ENCODE results near the gene MAPK7.

MAPK7 gene

DNA sequence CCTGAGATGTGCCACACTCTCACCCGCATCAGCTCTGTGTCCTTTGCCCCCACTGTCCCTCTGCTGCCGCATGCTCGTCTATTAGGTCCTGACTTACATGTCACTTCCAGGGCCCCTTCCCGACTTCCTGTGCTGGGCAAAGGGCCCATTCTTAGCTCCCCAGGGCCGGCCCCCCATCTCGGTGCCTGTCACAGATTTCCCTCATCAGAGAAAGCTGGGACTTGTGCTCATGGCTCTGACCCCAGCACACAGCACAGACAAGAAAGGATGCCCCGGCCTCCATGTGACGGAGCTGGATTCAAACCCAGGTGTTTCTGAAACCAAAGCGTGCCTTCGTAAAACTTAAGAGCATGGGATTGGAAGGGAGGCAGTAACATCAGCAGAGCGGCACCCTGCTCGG, 5.9 kb upstream of the MAPK7 start:
- Histone ChIP-seq H3K27ac (ENCODE audit: insufficient read depth in 1 of 2, low read depth in 1 of 2, low read length in 2 of 2, poor library complexity in 1 of 2, severe bottlenecking in 2 of 2) (no peak overlapping the region), H3K36me3 (ENCODE audit: control insufficient read depth in 4 of 4, insufficient read depth in 4 of 4, low read length in 3 of 4) (no peaks in the 10 kb centered on the region), H3K9me3 (ENCODE audit: control extremely low read depth in 1 of 5, control insufficient read depth in 4 of 5, insufficient read depth in 2 of 5, low read depth in 1 of 5, low read length in 4 of 5) (no peaks in the 10 kb centered on the region), H3K4me1 (ENCODE audit: control extremely low read depth in 1 of 4, control insufficient read depth in 4 of 4, insufficient read depth in 4 of 4, low read length in 3 of 4) (peaks cover 9 to 45% (median 39%) of the 10 kb centered on the region in 4 experiments), H3K27me3 (replicated peaks in 2 of 5; ENCODE audit: control insufficient read depth in 4 of 5, insufficient read depth in 5 of 5, low read length in 4 of 5) (peaks cover 0 to 37% (median 15%) of the 10 kb centered on the region in 5 experiments), H3K4me3 (ENCODE audit: control insufficient read depth in 1 of 7, extremely low read depth in 1 of 7, insufficient read depth in 4 of 7, low read depth in 2 of 7, low read length in 6 of 7) (no peak overlapping the region)
- DNase-seq = no peak
- 65% methylated on average over 11 of the region's 12 CpGs for WGBS (ENCODE audit: insufficient coverage)
- CTCF ChIA-PET = interaction anchor here (1.0 to 3.0 kb wide), 5 partner anchors 9 to 384 kb away, joined by 3 to 16 read pairs (median 4); partner anchors contain the start of gene B9D1
- POLR2A ChIA-PET = no interaction called here

DNA sequence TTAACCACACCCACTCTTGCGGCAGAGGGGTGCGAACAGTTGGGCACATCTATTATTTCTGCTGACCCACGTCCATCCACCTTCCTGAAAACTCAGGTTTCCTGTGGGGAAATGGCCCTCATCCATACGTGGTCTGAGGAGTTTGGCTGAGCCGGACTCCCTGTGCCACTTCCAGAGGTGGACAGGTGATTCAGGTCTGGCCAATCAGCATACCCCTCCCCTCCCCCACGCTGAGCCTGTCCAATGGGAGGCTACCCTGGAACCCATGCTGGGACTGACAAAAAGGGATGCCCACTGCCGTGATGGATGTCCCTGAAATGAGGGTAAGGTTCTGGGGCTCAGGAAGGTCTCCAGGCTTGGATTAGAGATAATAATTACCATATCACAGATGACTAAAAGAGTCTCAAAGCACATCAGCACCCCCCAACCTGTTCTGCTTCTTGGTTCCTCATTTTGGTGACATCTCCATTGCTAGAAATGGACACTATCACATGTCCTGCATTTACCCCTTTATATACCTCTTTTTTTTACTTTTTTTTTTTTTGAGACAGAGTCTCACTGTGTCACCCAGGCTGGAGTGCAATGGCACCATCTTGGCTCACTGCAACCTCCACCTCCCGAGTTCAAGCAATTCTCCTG, 5.3 kb upstream of the MAPK7 start:
- no peaks in the 10 kb centered on the region for H3K9me3 ChIP-seq (ENCODE audit: control extremely low read depth in 1 of 5, control insufficient read depth in 4 of 5, insufficient read depth in 2 of 5, low read depth in 1 of 5, low read length in 4 of 5)
- H3K36me3 ChIP-seq (ENCODE audit: control insufficient read depth in 4 of 4, insufficient read depth in 4 of 4, low read length in 3 of 4) = no peaks in the 10 kb centered on the region
- no peak overlapping the region for H3K4me3 ChIP-seq (ENCODE audit: control insufficient read depth in 1 of 7, extremely low read depth in 1 of 7, insufficient read depth in 4 of 7, low read depth in 2 of 7, low read length in 6 of 7)
- H3K27me3 ChIP-seq (replicated peaks in 2 of 5; ENCODE audit: control insufficient read depth in 4 of 5, insufficient read depth in 5 of 5, low read length in 4 of 5) = peaks cover 0 to 35% (median 12%) of the 10 kb centered on the region in 5 experiments
- H3K27ac ChIP-seq (ENCODE audit: insufficient read depth in 1 of 2, low read depth in 1 of 2, low read length in 2 of 2, poor library complexity in 1 of 2, severe bottlenecking in 2 of 2) = no peak overlapping the region
- H3K4me1 ChIP-seq (ENCODE audit: control extremely low read depth in 1 of 4, control insufficient read depth in 4 of 4, insufficient read depth in 4 of 4, low read length in 3 of 4) = peaks cover 9 to 46% (median 41%) of the 10 kb centered on the region in 4 experiments
- 79% methylated on average over 5 of the region's 8 CpGs for WGBS (ENCODE audit: insufficient coverage)
- ChIA-PET CTCF (interaction anchor here (1.1 to 1.5 kb wide), 2 partner anchors 93 to 384 kb away, joined by 3 to 4 read pairs; no protein-coding TSS in a partner anchor), POLR2A (no interaction called here)
- DNase-seq = peak in 2 of 3 donors; percentile 55 to 70

DNA sequence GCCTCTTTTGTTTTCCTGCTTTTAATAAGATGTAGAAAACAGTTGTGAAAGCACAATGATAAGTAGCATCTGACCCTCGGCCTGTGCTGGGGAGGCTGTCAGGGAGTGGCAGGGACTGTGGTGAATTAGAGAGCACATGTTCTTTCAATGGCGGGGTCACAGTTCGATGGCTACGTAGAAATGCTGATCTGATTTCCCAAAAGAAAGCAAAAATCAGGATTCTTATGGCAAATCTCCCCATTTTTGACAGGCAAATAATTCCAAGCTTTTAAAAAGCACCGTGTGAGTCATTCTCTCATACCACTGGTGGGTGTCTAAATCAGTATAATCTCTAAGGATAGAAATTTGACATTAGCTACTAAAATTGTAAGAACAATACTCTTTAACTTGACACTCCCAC, 4.2 kb upstream of the MAPK7 start:
- Histone ChIP-seq H3K9me3 (ENCODE audit: control extremely low read depth in 1 of 5, control insufficient read depth in 4 of 5, insufficient read depth in 2 of 5, low read depth in 1 of 5, low read length in 4 of 5) (no peaks in the 10 kb centered on the region), H3K27me3 (replicated peaks in 2 of 5; ENCODE audit: control insufficient read depth in 4 of 5, insufficient read depth in 5 of 5, low read length in 4 of 5) (peaks cover 0 to 25% (median 8%) of the 10 kb centered on the region in 5 experiments), H3K27ac (ENCODE audit: insufficient read depth in 1 of 2, low read depth in 1 of 2, low read length in 2 of 2, poor library complexity in 1 of 2, severe bottlenecking in 2 of 2) (no peak overlapping the region), H3K4me3 (ENCODE audit: control insufficient read depth in 1 of 7, extremely low read depth in 1 of 7, insufficient read depth in 4 of 7, low read depth in 2 of 7, low read length in 6 of 7) (no peak overlapping the region), H3K4me1 (ENCODE audit: control extremely low read depth in 1 of 4, control insufficient read depth in 4 of 4, insufficient read depth in 4 of 4, low read length in 3 of 4) (peaks cover 9 to 52% (median 47%) of the 10 kb centered on the region in 4 experiments), H3K36me3 (ENCODE audit: control insufficient read depth in 4 of 4, insufficient read depth in 4 of 4, low read length in 3 of 4) (no peaks in the 10 kb centered on the region)
- ChIA-PET CTCF (interaction anchor here (0.8 kb wide), 1 partner anchor 9 kb away, joined by 3 read pairs; no protein-coding TSS in a partner anchor), POLR2A (no interaction called here)
- WGBS (ENCODE audit: insufficient coverage) = 100% methylated on average over 1 of the region's 5 CpGs
- DNase-seq = no peak

DNA sequence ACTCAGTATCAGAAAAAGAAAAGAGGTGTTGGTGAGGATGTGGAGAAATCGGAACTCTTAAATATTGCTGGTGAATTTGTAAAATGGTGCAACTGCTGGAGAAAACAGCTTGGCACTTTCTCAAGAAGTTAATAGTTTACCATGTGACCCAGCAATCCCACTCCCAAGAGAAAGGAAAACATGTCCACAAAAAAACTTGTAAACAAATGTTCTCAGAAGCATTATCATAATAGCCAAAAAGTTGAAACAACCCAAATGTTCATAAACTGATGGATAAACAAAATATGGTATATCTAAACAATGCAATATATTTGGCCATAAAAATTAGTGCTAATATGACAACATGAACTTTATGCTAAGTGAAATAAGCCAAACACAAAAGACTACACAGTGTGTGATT, 2.6 kb upstream of the MAPK7 start:
- WGBS (ENCODE audit: insufficient coverage) = 100% methylated on average over 1 of the region's 1 CpG
- H3K36me3 ChIP-seq (ENCODE audit: control insufficient read depth in 4 of 4, insufficient read depth in 4 of 4, low read length in 3 of 4) = peaks cover 0 to 11% (median 6%) of the 10 kb centered on the region in 4 experiments

DNA sequence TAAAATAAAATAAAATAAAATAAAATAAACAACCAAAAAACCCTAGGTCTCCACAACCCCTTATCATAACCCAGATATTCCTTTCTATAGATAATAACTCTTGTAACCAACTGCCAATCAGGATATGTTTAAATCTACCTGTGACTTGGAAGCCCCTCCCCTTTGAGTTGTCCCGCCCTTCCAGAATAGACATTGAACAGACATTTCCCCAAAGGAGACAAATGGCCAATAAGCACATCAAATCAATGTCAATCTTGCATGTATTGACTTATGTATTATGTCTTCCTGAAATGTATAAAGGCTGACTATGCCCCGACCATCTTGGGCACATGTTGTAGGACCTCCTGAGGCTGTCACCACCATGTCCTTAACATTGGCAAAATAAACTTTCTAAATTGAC, 1.5 kb upstream of the MAPK7 start:
- Histone ChIP-seq H3K36me3 (ENCODE audit: control insufficient read depth in 4 of 4, insufficient read depth in 4 of 4, low read length in 3 of 4) (peaks cover 0 to 22% (median 14%) of the 10 kb centered on the region in 4 experiments), H3K9me3 (ENCODE audit: control extremely low read depth in 1 of 5, control insufficient read depth in 4 of 5, insufficient read depth in 2 of 5, low read depth in 1 of 5, low read length in 4 of 5) (no peaks in the 10 kb centered on the region), H3K4me1 (ENCODE audit: control extremely low read depth in 1 of 4, control insufficient read depth in 4 of 4, insufficient read depth in 4 of 4, low read length in 3 of 4) (peaks cover 6 to 30% (median 27%) of the 10 kb centered on the region in 4 experiments), H3K27ac (ENCODE audit: insufficient read depth in 1 of 2, low read depth in 1 of 2, low read length in 2 of 2, poor library complexity in 1 of 2, severe bottlenecking in 2 of 2) (peak overlapping the region in 1 of 2 experiments; percentile 84), H3K4me3 (ENCODE audit: control insufficient read depth in 1 of 7, extremely low read depth in 1 of 7, insufficient read depth in 4 of 7, low read depth in 2 of 7, low read length in 6 of 7) (peak overlapping the region in 6 of 7 experiments; percentile 83 to 98 (median 90)), H3K27me3 (replicated peaks in 2 of 5; ENCODE audit: control insufficient read depth in 4 of 5, insufficient read depth in 5 of 5, low read length in 4 of 5) (peaks cover 0 to 6% (median 4%) of the 10 kb centered on the region in 5 experiments)
- no peak for DNase-seq
- ChIA-PET POLR2A (no interaction called here), CTCF (interaction anchor here (1.8 kb wide), 1 partner anchor 8 kb away, joined by 8 read pairs; no protein-coding TSS in a partner anchor)
- WGBS (ENCODE audit: insufficient coverage) = no CpG with 5 or more reads among the region's 2 CpGs

More for the DNA sequence above, 2.6 kb upstream of the MAPK7 start:
- POLR2A ChIA-PET = no interaction called here
- H3K4me3 ChIP-seq (ENCODE audit: control insufficient read depth in 1 of 7, extremely low read depth in 1 of 7, insufficient read depth in 4 of 7, low read depth in 2 of 7, low read length in 6 of 7) = no peak overlapping the region
- peaks cover 6 to 41% (median 37%) of the 10 kb centered on the region in 4 experiments for H3K4me1 ChIP-seq (ENCODE audit: control extremely low read depth in 1 of 4, control insufficient read depth in 4 of 4, insufficient read depth in 4 of 4, low read length in 3 of 4)
- CTCF ChIA-PET = interaction anchor here (1.0 kb wide), 1 partner anchor 14 kb away, joined by 3 read pairs; no protein-coding TSS in a partner anchor
- no peak for DNase-seq
- H3K27ac ChIP-seq (ENCODE audit: insufficient read depth in 1 of 2, low read depth in 1 of 2, low read length in 2 of 2, poor library complexity in 1 of 2, severe bottlenecking in 2 of 2) = no peak overlapping the region
- H3K9me3 ChIP-seq (ENCODE audit: control extremely low read depth in 1 of 5, control insufficient read depth in 4 of 5, insufficient read depth in 2 of 5, low read depth in 1 of 5, low read length in 4 of 5) = no peaks in the 10 kb centered on the region
- peaks cover 0 to 10% (median 4%) of the 10 kb centered on the region in 5 experiments for H3K27me3 ChIP-seq (replicated peaks in 2 of 5; ENCODE audit: control insufficient read depth in 4 of 5, insufficient read depth in 5 of 5, low read length in 4 of 5)

DNA sequence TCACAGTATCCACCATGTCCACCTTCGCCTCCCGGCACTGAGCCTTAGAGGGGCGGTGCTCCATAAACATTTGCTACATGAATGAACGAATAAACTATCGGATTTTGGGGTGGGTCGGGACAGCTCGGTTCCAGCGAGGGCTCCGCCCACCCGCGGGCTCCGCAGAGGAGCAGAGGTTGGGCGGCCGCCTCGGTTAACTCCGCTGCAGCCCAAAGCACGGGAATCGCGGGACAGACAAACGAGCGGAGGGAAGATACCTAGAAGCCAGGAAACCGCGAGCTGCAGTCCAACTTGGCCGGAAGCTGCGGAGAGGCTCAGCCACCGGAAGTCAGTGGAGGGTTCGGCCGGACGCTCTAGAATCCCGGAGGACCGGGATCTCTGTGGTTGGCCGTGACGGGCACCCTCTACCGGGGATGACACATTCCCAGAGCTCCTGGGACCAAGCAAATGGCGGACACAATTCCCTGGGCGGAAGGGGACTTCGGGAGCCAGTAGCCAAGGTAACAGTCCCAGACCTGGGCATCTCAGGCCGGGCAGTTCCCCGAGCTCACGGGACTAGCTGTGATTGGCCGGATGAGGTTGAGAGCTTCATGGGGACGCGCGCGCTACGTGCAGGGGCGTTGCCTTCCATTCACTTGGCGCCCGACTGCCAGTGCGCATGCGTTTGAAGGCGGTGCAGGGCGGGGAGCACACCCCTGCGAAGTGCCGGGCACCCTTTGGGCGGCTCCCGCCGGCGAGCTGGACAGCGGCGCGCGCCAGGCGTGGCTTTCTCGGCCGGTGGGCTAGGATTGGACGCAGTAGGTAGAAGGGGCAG, 489 bp upstream of the MAPK7 start:
- peaks cover 6 to 21% (median 17%) of the 10 kb centered on the region in 4 experiments for H3K4me1 ChIP-seq (ENCODE audit: control extremely low read depth in 1 of 4, control insufficient read depth in 4 of 4, insufficient read depth in 4 of 4, low read length in 3 of 4)
- H3K27me3 ChIP-seq (replicated peaks in 2 of 5; ENCODE audit: control insufficient read depth in 4 of 5, insufficient read depth in 5 of 5, low read length in 4 of 5) = peaks cover 0 to 6% (median 2%) of the 10 kb centered on the region in 5 experiments
- H3K9me3 ChIP-seq (ENCODE audit: control extremely low read depth in 1 of 5, control insufficient read depth in 4 of 5, insufficient read depth in 2 of 5, low read depth in 1 of 5, low read length in 4 of 5) = no peaks in the 10 kb centered on the region
- peak; percentile 97 to 99 (median 99) for DNase-seq
- CTCF ChIA-PET = interaction anchor here (0.7 to 2.0 kb wide), 11 partner anchors 9 to 72 kb away, joined by 3 to 8 read pairs (median 4); partner anchors contain the start of gene B9D1
- WGBS (ENCODE audit: insufficient coverage) = under 1% methylated on average over 63 of the region's 67 CpGs
- peak overlapping the region; percentile 78 to 98 (median 90) for H3K4me3 ChIP-seq (ENCODE audit: control insufficient read depth in 1 of 7, extremely low read depth in 1 of 7, insufficient read depth in 4 of 7, low read depth in 2 of 7, low read length in 6 of 7)
- peaks cover 2 to 30% (median 17%) of the 10 kb centered on the region in 4 experiments for H3K36me3 ChIP-seq (ENCODE audit: control insufficient read depth in 4 of 4, insufficient read depth in 4 of 4, low read length in 3 of 4)
- peak overlapping the region; percentile 25 to 84 for H3K27ac ChIP-seq (ENCODE audit: insufficient read depth in 1 of 2, low read depth in 1 of 2, low read length in 2 of 2, poor library complexity in 1 of 2, severe bottlenecking in 2 of 2)
- POLR2A ChIA-PET = interaction anchor here (1.0 kb wide), 2 partner anchors 11 to 156 kb away, joined by 3 to 9 read pairs; no protein-coding TSS in a partner anchor
